Peyer's patch (tissue), 4 donors: ENCODE data around the gene HRAS.

Experiments used
- POLR2A ChIP-seq, 2 donors: fragments of 450-650 bp; IDR thresholded peaks; one replicate each; pipeline ENCODE4 v1.5.1; 2017; ENCODE audit warnings: antibody characterized with exemption in 2 of 2, mild to moderate bottlenecking in 2 of 2, moderate library complexity in 2 of 2
- TF ChIP-seq, protein P1 (sequence below), 6 experiments: fragments of 450-650 bp in 4 of 6; fragments of 200-600 bp in 2 of 6; sonication (generic) in 1 of 6; IDR thresholded peaks; one replicate each; pipeline ENCODE4 v1.5.1; 2017 to 2019; ENCODE audit warnings: antibody characterized with exemption in 6 of 6, mild to moderate bottlenecking in 3 of 6, moderate library complexity in 1 of 6

DNA sequence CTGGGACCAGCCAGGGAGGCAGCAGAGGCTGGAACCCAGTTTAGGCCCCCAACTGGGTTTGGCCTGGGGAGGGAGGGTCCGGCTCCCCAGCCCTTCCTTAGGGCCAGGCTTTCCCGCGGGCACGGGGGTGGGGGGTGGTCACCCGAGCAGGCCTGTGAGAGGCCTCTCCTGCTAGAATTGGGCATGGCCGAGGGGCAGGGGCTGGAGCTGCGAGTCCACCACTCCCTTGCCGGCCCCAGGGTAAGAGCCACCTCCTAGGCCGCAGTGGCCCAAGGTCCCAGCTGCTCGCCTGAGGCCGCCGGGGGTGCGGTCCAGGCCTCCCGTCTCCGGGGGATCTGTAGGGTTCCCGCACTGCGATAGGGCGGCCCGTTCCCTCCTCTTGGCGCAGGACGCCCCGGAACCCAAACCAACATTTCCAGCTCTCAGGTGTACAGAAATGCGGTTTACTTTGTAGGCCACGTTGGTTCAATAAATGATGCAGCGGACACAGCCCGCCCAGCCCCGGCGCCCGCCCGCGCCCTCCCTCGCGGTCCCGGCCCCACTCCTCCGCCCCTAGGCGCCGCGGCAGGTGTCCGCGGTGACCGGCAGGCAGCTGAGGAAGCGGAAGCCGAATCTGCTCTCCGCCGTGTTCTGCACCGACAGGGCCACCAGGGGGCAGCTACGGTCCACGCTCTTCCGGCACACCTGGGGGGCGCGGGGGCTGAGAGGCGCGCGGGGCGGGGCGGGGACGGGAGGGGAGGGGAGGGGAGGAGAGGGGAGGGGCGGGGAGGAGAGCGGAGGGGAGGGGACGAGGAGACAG, 19.3 kb upstream of the HRAS start:
- TF ChIP-seq, protein P1, sequence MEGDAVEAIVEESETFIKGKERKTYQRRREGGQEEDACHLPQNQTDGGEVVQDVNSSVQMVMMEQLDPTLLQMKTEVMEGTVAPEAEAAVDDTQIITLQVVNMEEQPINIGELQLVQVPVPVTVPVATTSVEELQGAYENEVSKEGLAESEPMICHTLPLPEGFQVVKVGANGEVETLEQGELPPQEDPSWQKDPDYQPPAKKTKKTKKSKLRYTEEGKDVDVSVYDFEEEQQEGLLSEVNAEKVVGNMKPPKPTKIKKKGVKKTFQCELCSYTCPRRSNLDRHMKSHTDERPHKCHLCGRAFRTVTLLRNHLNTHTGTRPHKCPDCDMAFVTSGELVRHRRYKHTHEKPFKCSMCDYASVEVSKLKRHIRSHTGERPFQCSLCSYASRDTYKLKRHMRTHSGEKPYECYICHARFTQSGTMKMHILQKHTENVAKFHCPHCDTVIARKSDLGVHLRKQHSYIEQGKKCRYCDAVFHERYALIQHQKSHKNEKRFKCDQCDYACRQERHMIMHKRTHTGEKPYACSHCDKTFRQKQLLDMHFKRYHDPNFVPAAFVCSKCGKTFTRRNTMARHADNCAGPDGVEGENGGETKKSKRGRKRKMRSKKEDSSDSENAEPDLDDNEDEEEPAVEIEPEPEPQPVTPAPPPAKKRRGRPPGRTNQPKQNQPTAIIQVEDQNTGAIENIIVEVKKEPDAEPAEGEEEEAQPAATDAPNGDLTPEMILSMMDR (IDR thresholded peaks at IDR 0.05): peak; percentile 44 to 75 (median 70)
- no peak for TF ChIP-seq POLR2A (IDR thresholded peaks at IDR 0.05)
